ENCODE results near the gene SASH3. TPM values are rescaled to one million over a fixed set of nuclear protein-coding genes. Genes with fewer than 3 reads are reported as not detected.

The SASH3 gene
- total RNA-seq, 1 experiment from 2014 or later, result 0.42 TPM

GRCh38 chrX:129771266-129771995 lies 8.3 kb upstream of the SASH3 start:
- H3K27ac ChIP-seq (ENCODE audit: low read depth, low read length), result no peak overlapping the region
- H3K27me3 ChIP-seq (ENCODE audit: insufficient read depth, low read length), result no peaks in the 10 kb centered on the region
- DNase-seq (ENCODE audit: low read depth, low spot score), result no peak
- TF ChIP-seq RAD21 (IDR thresholded peaks at IDR 0.05; ENCODE audit: low read depth), result no peak
- no peak for TF ChIP-seq ELF1 (IDR thresholded peaks at IDR 0.05; ENCODE audit: borderline replicate concordance, low read depth)
- TF ChIP-seq, protein P1, sequence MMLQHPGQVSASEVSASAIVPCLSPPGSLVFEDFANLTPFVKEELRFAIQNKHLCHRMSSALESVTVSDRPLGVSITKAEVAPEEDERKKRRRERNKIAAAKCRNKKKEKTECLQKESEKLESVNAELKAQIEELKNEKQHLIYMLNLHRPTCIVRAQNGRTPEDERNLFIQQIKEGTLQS (IDR thresholded peaks at IDR 0.05), result no peak
- no peak for TF ChIP-seq POLR2AphosphoS5 (IDR thresholded peaks at IDR 0.05; ENCODE audit: low read depth, low read length)
- no peak for TF ChIP-seq EGR1 (IDR thresholded peaks at IDR 0.05; ENCODE audit: low read depth)
- TF ChIP-seq FOSL1 (IDR thresholded peaks at IDR 0.05; ENCODE audit: low read depth), result no peak
- TF ChIP-seq POLR2A (IDR thresholded peaks at IDR 0.05; ENCODE audit: borderline replicate concordance, extremely low read depth, insufficient read depth, insufficient read length), result no peak
- no TSS peak for BruUV-seq (replicated peaks)
- CTCF ChIA-PET, result no interaction called here
- no peaks in the 10 kb centered on the region for H3K4me1 ChIP-seq (ENCODE audit: control insufficient read depth in 1 of 2, insufficient read depth in 2 of 2, low read length in 2 of 2)
- H3K36me3 ChIP-seq (ENCODE audit: control insufficient read depth in 1 of 2, insufficient read depth in 2 of 2, low read length in 2 of 2), result no peaks in the 10 kb centered on the region
- no peaks in the 10 kb centered on the region for H3K9me2 ChIP-seq (ENCODE audit: insufficient read depth)
- RAD21 ChIA-PET (ENCODE audit: low non-redundant PET in 1 of 2, low total read pairs in 2 of 2, uncharacterized antibody in 2 of 2, unreplicated experiment in 2 of 2), result no interaction called here
- H3K9ac ChIP-seq (ENCODE audit: low read length), result no peak overlapping the region
- H3K9me3 ChIP-seq (ENCODE audit: control insufficient read depth in 1 of 2, insufficient read depth in 1 of 2, low read depth in 1 of 2, low read length in 2 of 2), result no peaks in the 10 kb centered on the region
- POLR2A ChIA-PET, result no interaction called here
- intact Hi-C loops (cut with micrococcal nuclease), result no loop called here
- no peak overlapping the region for H2AFZ ChIP-seq (ENCODE audit: low read depth, low read length, poor library complexity, severe bottlenecking)
- ATAC-seq, result no peak
- H4K20me1 ChIP-seq (ENCODE audit: insufficient read depth), result no peaks in the 10 kb centered on the region
- H3K4me3 ChIP-seq (replicated peaks in 1 of 2; ENCODE audit: low read depth in 1 of 2, low read length in 2 of 2), result no peak overlapping the region
- H3K4me2 ChIP-seq (ENCODE audit: low read length), result no peak overlapping the region
- no peaks in the 10 kb centered on the region for H3K79me2 ChIP-seq (ENCODE audit: insufficient read depth, low read length)

GRCh38 chrX:129772796-129773431 lies 6.8 kb upstream of the SASH3 start:
- POLR2A ChIA-PET, result no interaction called here
- Histone ChIP-seq H3K79me2 (ENCODE audit: insufficient read depth, low read length) (no peaks in the 10 kb centered on the region), H3K4me1 (ENCODE audit: control insufficient read depth in 1 of 2, insufficient read depth in 2 of 2, low read length in 2 of 2) (no peaks in the 10 kb centered on the region), H3K27ac (ENCODE audit: low read depth, low read length) (no peak overlapping the region), H3K9me2 (ENCODE audit: insufficient read depth) (no peaks in the 10 kb centered on the region), H2AFZ (ENCODE audit: low read depth, low read length, poor library complexity, severe bottlenecking) (no peak overlapping the region), H3K9ac (ENCODE audit: low read length) (no peak overlapping the region), H3K27me3 (ENCODE audit: insufficient read depth, low read length) (no peaks in the 10 kb centered on the region), H3K9me3 (ENCODE audit: control insufficient read depth in 1 of 2, insufficient read depth in 1 of 2, low read depth in 1 of 2, low read length in 2 of 2) (no peaks in the 10 kb centered on the region), H3K36me3 (ENCODE audit: control insufficient read depth in 1 of 2, insufficient read depth in 2 of 2, low read length in 2 of 2) (no peaks in the 10 kb centered on the region), H3K4me3 (replicated peaks in 1 of 2; ENCODE audit: low read depth in 1 of 2, low read length in 2 of 2) (no peak overlapping the region), H3K4me2 (ENCODE audit: low read length) (no peak overlapping the region), H4K20me1 (ENCODE audit: insufficient read depth) (no peaks in the 10 kb centered on the region)
- DNase-seq (ENCODE audit: low read depth, low spot score) (no peak), ATAC-seq (no peak)
- TF ChIP-seq, protein P1 (IDR thresholded peaks at IDR 0.05), result no peak
- no peak for TF ChIP-seq CEBPB (IDR thresholded peaks at IDR 0.05; ENCODE audit: low read depth)
- no peak for TF ChIP-seq EGR1 (IDR thresholded peaks at IDR 0.05; ENCODE audit: low read depth)
- RAD21 ChIA-PET (ENCODE audit: low non-redundant PET in 1 of 2, low total read pairs in 2 of 2, uncharacterized antibody in 2 of 2, unreplicated experiment in 2 of 2), result no interaction called here
- no TSS peak for BruUV-seq (replicated peaks)
- CTCF ChIA-PET, result no interaction called here
- intact Hi-C loops (cut with micrococcal nuclease), result no loop called here

Data from HCT116 (cell line).